GM23248 (cell line): Measurements from ENCODE around the gene STX4.

Source experiments
- EZH2 ChIP-seq: fragments of 200-600 bp; sonication (generic); IDR thresholded peaks from 2 replicates; pipeline ENCODE4 v1.6.1; 2018; ENCODE audit warnings: antibody characterized with exemption, mild to moderate bottlenecking; ENCODE audit not compliant: insufficient read depth, poor library complexity, severe bottlenecking
- EZH2phosphoT487 ChIP-seq: fragments of 200-600 bp; sonication (generic); IDR thresholded peaks from 2 replicates; pipeline ENCODE4 v1.6.1; 2018; ENCODE audit warnings: antibody characterized with exemption, moderate library complexity, mild to moderate bottlenecking, low read depth; ENCODE audit not compliant: insufficient read depth

DNA sequence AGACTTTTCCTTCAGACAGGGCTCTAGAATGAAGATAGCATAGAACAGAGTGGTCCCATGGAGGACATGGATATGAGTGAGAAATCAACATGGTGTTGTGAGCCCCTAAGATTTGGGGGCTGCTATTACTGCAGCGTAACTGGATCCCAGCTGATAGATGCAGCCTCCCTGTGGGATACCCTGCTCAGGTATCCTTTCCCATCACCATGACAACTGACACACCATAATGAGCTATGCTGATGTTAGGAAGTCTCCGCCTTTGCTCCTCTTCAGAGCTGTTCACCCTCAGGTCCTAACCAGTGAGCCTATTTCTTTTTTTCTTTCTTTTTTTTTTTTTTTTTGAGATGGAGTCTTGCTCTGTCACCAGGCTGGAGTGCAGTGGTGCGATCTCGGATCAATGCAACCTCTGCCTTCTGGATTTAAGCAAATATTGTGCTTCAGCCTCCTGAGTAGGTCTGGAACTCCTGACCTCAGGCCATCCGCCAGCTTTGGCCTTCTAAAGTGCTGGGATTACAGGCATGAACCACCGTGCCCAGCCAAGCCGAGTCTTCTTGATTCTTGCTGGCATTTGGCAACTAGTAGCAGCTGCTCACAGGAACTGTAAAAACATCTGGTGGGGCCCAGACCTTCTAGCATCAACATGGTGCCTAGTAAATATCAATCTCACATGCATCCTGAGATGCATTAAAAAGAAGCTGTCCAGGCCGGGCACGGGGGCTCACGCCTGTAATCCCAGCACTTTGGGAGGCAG is 17.1 kb downstream of the STX4 start:
- TF ChIP-seq EZH2, result no peak
- no peak for TF ChIP-seq EZH2phosphoT487
